CD4-positive, alpha-beta T cell treated with Interleukin-6 at 100 ng/mL for 8 hours (primary cell): ENCODE data around the gene DHPS.
"Not testable (repeated sequence)": the region's sequence is repeated elsewhere in the genome, so short reads cannot be mapped to it uniquely, and the experiment has no call there.

Source experiments
- DNase-seq: peaks from one replicate; pipeline ENCODE4 v3.0.0-alpha.2; 2020; ENCODE audit warnings: mixed read lengths, low spot score

The DHPS gene

GRCh38 chr19:12646551-12646950 is 35.1 kb downstream of the DHPS start:
- DNase-seq = no peak

- DNase-seq = not testable (repeated sequence)
Measured at GRCh38 chr19:12643716-12644115, 38.0 kb downstream of the DHPS start.

- DNase-seq = no peak
Measured at GRCh38 chr19:12642506-12642905, 39.2 kb downstream of the DHPS start.

DNA sequence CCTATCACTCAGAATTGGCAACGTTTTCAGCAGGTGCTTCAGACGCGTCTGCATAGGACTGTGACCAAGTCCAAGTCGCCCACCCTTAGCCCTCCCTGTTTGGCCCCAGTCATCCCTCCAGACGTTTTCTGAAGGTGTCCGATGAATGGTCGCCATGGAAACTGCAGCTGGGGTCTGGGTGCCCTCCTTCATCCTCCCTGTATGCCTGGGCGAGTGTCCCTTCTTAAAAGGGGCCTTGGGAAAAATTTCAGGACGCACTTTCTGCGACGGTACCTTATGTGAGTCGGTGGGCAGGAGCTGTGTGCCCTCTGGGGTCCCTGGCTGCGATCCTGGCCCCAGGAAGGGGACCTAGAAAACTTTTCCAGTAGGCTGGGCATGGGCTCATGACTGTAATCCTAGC is 40.2 kb downstream of the DHPS start:
- DNase-seq = no peak

DNA sequence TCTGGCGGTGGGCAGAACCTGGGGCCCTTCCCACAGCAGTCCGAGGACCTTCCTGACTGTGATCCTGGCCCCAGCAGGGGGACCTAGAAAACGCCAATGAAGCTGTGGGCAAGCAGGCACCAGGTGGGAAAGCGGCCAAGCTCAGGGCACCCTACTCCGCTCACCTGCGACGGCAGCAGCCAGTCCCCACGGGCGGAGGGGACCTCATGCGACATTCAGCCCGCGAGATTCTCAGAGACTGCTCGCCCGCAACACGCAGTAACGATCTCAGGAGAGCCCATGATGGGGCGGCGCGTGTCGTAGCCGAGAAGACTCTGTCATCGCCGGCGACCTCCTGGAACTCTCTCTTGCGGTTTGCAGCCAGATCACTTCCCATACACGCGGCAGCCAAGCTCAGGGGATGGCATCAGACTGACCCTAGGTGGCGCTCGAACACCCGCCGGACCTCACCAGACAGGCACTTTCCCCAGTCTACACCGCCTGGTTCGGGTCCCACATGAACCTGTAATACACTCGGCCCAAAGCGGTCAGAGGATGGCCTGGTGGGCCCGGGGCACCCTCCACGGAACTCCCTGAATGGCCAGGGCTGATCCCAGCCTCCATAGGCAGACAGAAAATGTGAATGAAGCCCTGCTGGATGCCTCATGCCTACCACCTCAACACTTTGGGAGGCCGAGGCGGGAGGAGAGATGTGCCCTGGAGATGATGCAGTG is 41.6 kb downstream of the DHPS start:
- peak; percentile 84 for DNase-seq

DNA sequence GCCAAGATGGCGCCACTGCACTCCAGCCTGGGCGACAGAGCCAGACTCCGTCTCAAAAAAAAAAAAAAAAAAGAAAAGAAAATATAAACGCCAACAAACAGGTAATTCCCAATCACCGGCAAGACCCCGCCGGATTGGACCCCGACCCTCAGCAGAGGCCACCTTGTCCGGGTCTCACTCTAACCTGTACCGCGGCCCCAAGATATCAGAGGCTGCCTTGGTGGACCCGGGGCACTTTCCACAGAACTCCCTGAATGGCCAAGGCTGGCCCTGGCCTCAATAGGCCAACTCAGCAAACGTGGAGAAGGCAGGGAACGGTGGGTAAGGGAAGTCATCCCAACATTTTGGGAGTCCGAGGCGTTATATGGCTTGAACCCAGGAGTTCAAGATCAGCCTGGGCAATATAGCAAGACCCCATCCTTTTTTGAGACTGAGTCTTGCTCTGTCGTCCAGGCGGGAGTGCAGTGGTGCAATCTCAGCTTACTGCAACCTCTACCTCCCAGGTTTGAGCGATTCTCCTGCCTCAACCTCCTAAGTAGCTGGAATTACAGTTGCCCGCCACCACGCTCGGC is 43.0 kb downstream of the DHPS start:
- no peak for DNase-seq

DNA sequence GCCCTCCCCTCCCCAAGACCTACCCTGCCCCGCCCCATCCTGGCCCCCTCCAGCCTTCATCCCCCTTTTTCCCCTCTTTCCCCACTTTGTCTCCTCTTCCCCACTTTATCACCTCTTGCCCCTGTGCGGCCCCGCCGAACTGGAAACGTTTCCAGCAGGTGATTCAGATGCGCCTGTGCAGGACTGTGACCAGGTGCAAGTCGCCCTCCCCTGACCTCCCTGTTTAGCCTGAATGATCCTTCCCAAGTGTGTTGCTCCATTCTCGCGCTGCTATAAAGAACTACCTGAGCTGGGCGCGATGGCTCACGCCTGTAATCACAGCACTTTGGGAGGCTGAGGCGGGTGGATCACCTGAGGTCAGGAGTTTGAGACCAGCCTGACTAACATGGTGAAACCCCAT is 45.0 kb downstream of the DHPS start:
- no peak for DNase-seq

GRCh38 chr19:12629215-12629614 is 52.5 kb downstream of the DHPS start:
- DNase-seq = no peak

DNA sequence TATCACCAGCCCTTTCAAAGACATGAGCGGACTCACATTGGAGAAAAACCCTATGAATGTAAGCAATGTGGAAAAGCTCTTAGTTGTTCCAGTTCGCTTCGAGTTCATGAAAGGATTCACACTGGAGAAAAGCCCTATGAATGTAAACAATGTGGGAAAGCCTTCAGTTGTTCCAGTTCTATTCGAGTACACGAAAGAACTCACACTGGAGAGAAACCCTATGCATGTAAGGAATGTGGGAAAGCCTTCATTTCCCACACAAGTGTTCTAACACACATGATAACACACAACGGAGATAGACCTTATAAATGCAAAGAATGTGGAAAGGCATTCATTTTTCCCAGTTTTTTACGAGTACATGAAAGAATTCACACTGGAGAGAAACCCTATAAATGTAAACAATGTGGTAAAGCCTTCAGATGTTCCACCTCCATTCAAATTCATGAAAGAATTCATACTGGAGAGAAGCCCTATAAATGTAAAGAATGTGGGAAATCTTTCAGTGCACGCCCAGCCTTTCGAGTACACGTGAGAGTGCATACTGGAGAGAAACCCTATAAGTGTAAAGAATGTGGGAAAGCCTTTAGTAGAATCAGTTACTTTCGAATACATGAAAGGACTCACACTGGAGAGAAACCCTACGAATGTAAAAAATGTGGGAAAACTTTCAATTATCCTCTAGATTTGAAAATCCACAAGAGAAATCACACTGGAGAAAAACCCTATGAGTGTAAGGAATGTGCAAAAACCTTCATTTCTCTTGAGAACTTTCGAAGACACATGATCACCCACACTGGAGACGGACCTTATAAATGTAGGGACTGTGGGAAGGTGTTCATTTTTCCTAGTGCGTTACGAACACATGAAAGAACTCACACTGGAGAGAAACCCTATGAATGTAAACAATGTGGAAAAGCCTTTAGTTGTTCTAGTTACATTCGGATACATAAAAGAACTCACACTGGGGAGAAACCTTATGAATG is 53.3 kb downstream of the DHPS start:
- no peak for DNase-seq

- DNase-seq = no peak
Measured at GRCh38 chr19:12626958-12627357, 54.7 kb downstream of the DHPS start.
